ENCODE measurements around the gene MCM7.

DNA sequence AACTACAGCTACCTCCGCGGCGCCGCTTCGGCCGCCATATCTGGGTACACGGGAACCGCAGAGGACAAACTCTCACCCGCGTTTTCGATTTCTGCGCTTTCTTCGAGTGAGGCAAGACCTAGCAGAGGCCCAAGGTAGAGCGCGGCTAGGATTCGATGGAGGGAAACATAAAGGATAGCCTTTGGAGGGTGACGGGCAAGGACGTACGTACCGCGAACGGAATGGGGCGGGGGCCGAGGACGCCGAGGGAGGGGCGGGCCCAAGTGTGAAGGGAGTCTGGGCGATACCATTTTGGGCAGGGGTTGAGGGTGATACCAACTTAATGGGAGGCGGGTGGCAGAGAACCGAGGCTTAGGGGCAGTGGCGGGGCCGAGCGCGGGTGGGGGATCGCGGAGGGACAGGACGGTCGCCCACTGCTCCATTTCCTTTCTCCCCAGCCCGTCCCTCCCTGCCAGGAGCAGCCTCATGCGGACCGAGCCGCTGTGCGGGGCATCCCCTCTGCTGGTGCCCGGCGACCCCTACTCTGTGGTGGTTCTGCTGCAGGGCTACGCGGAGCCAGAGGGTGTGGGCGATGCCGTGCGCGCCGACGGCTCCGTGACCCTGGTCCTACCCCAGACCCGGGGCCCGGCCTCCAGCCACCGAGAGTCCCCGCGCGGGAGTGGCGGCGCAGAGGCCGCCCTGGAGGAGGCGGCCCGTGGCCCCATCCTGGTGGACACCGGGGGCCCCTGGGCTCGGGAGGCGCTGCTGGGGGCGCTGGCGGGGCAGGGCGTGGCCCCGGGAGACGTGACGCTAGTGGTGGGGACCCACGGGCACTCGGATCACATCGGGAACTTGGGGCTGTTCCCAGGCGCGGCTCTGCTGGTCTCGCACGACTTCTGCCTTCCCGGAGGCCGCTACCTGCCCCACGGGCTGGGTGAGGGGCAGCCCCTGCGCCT, 26.0 kb upstream of the MCM7 start, which contains the start of gene MBLAC1:
- TF ChIP-seq, protein P1, sequence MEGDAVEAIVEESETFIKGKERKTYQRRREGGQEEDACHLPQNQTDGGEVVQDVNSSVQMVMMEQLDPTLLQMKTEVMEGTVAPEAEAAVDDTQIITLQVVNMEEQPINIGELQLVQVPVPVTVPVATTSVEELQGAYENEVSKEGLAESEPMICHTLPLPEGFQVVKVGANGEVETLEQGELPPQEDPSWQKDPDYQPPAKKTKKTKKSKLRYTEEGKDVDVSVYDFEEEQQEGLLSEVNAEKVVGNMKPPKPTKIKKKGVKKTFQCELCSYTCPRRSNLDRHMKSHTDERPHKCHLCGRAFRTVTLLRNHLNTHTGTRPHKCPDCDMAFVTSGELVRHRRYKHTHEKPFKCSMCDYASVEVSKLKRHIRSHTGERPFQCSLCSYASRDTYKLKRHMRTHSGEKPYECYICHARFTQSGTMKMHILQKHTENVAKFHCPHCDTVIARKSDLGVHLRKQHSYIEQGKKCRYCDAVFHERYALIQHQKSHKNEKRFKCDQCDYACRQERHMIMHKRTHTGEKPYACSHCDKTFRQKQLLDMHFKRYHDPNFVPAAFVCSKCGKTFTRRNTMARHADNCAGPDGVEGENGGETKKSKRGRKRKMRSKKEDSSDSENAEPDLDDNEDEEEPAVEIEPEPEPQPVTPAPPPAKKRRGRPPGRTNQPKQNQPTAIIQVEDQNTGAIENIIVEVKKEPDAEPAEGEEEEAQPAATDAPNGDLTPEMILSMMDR (conservative IDR thresholded peaks at IDR 0.05), result no peak
- peak; percentile 86; the same call in 1 of the 2 replicates for TF ChIP-seq ZFX (IDR thresholded peaks at IDR 0.05)

All from C4-2B (cell line).